PC-9 (cell line): ENCODE measurements around the gene PPIB.

ENCODE experiments used
- CTCF ChIP-seq: fragments of 200-600 bp; sonication (generic); conservative IDR thresholded peaks from 2 replicates; pipeline ENCODE4 v1.6.1; 2017; ENCODE audit warnings: mixed run types, antibody characterized with exemption, mild to moderate bottlenecking, moderate library complexity
- EZH2 ChIP-seq: fragments of 200-600 bp; sonication (generic); IDR thresholded peaks from 2 replicates; pipeline ENCODE4 v1.8.0; 2017; ENCODE audit warnings: antibody characterized with exemption, low read depth

DNA sequence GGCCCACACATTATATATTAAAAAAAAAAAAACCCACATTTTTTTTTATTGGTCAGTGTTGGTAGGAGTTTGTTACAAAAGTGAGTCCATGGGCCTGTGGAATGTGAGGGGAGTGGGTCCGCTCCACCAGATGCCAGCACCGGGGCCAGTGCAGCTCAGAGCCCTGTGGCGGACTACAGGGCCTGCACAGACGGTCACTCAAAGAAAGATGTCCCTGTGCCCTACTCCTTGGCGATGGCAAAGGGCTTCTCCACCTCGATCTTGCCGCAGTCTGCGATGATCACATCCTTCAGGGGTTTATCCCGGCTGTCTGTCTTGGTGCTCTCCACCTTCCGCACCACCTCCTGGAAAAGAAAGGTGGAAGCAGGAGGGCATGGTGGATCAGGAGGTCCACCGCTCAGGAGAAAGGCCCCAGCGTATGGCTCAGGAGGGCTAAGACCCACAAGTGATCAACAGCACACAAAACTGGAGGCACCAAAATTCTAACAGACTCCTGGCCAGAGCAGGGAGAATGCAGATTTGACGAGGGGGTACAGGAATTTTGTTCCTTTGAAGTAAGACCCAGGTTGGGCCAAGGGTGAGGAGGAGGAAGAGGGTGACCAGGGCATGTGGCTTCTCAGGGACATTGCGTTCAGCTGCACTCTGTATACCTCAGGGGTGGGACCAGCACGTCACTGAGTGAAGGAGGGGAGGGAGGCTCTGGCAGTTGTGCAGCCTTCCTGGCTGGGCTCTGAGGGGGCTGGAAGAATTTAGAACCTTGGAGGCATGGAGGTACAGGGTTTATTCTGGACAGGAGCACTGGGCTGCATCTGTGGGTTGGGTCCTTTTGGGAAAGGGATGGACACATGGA, 6.8 kb downstream of the PPIB start:
- TF ChIP-seq CTCF (no peak), EZH2 (no peak)
